GM19099 (cell line): Measurements from ENCODE around the gene SCN9A.

Experiments used
- POLR2A ChIP-seq: IDR thresholded peaks from 3 replicates; pipeline ENCODE4 v1.6.1; 2011; ENCODE audit warnings: low read depth; ENCODE audit not compliant: insufficient read length; ENCODE audit errors: extremely low read depth

SCN9A gene

GRCh38 chr2:166242309-166242708 lies 133.4 kb downstream of the SCN9A start:
- TF ChIP-seq POLR2A = no peak

- TF ChIP-seq POLR2A = no peak
Observed at GRCh38 chr2:166240387-166241313, 135.1 kb downstream of the SCN9A start.

- TF ChIP-seq POLR2A = no peak
Observed at GRCh38 chr2:166239548-166239947, 136.2 kb downstream of the SCN9A start.

- TF ChIP-seq POLR2A = no peak
Observed at GRCh38 chr2:166238176-166238575, 137.6 kb downstream of the SCN9A start.

GRCh38 chr2:166234112-166234846 lies 141.5 kb downstream of the SCN9A start:
- no peak for TF ChIP-seq POLR2A

- no peak for TF ChIP-seq POLR2A
Observed at GRCh38 chr2:166233244-166233643, 142.5 kb downstream of the SCN9A start.

GRCh38 chr2:166230724-166231070 lies 145.0 kb downstream of the SCN9A start:
- TF ChIP-seq POLR2A = no peak

GRCh38 chr2:166230024-166230723 lies 145.6 kb downstream of the SCN9A start:
- TF ChIP-seq POLR2A = no peak

GRCh38 chr2:166229678-166230023 lies 146.1 kb downstream of the SCN9A start:
- no peak for TF ChIP-seq POLR2A

- TF ChIP-seq POLR2A = no peak
Observed at GRCh38 chr2:166224197-166224596, 151.5 kb downstream of the SCN9A start.

GRCh38 chr2:166223298-166223697 lies 152.4 kb downstream of the SCN9A start:
- no peak for TF ChIP-seq POLR2A

- TF ChIP-seq POLR2A = no peak
Observed at GRCh38 chr2:166211079-166211478, 164.7 kb downstream of the SCN9A start.

GRCh38 chr2:166202778-166203177 lies 173.0 kb downstream of the SCN9A start:
- TF ChIP-seq POLR2A = no peak

GRCh38 chr2:166197446-166197845 lies 178.3 kb downstream of the SCN9A start:
- TF ChIP-seq POLR2A = no peak

GRCh38 chr2:166193407-166193806 lies 182.3 kb downstream of the SCN9A start:
- no peak for TF ChIP-seq POLR2A
